IMR-90 (cell line): ENCODE measurements around the gene AMOTL2. TPM values are rescaled to one million over a fixed set of nuclear protein-coding genes. Genes with fewer than 3 reads are reported as not detected.

Source experiments
- ATAC-seq: fragments of 200-7000 bp; cut with Tn5 transposase; 2 replicates; pipeline ENCODE4 v1.9.1; 2020; ENCODE audit warnings: low read depth, mild to moderate bottlenecking, moderate library complexity
- BruUV-seq: library from RNA; stranded (reverse); fragments of 400-500 nt; replicated peaks from 2 replicates; lab custom pipeline; 2021; lab: Mats Ljungman, UMichigan
- CTCF ChIA-PET: fragments of 300-600 bp; formaldehyde crosslinking; extraction: SDS; loops from one replicate; lab custom pipeline; 2021; ENCODE audit warnings: antibody characterized with exemption; lab: Yijun Ruan, JAX
- POLR2A ChIA-PET: fragments of 300-600 bp; sonication (Branson Sonifier 250); formaldehyde crosslinking; loops from one replicate; lab custom pipeline; 2022; ENCODE audit warnings: antibody characterized with exemption; ENCODE audit not compliant: unreplicated experiment; lab: Charles Lee
- DNase-seq: peaks from one replicate; pipeline ENCODE4 v3.0.0; 2013
- H2AFZ ChIP-seq: replicated peaks from 2 replicates; pipeline ENCODE3; 2013; ENCODE audit warnings: low read length, mild to moderate bottlenecking; ENCODE audit not compliant: poor library complexity
- H2AK5ac ChIP-seq: 2 replicates; pipeline ENCODE4 v1.6.1; 2013; ENCODE audit warnings: low read depth, low read length, inconsistent platforms
- H2AK9ac ChIP-seq: replicated peaks from 2 replicates; pipeline ENCODE3; 2013; ENCODE audit warnings: mild to moderate bottlenecking, low read depth, low read length, moderate library complexity; ENCODE audit not compliant: poor library complexity
- H2BK120ac ChIP-seq: 2 replicates; pipeline ENCODE4 v1.6.1; 2013; ENCODE audit warnings: low read depth, low read length, inconsistent platforms
- H2BK15ac ChIP-seq: 3 replicates; pipeline ENCODE4 v1.6.1; 2013; ENCODE audit warnings: low read depth, low read length, inconsistent platforms
- H2BK20ac ChIP-seq: 2 replicates; pipeline ENCODE4 v1.6.1; 2013; ENCODE audit warnings: low read depth, mild to moderate bottlenecking, inconsistent platforms, low read length, moderate library complexity
- H2BK5ac ChIP-seq: 2 replicates; pipeline ENCODE4 v1.6.1; 2013; ENCODE audit warnings: mild to moderate bottlenecking, low read depth, low read length, inconsistent platforms; ENCODE audit not compliant: poor library complexity, severe bottlenecking
- H3K14ac ChIP-seq: replicated peaks from 2 replicates; pipeline ENCODE4 v1.6.1; 2013; ENCODE audit warnings: low read depth, low read length, inconsistent platforms
- H3K18ac ChIP-seq: 2 replicates; pipeline ENCODE4 v1.6.1; 2013; ENCODE audit warnings: low read depth, low read length, control low read depth
- H3K23ac ChIP-seq: 2 replicates; pipeline ENCODE4 v1.6.1; 2013; ENCODE audit warnings: low read depth, low read length, inconsistent platforms
- H3K27ac ChIP-seq: 2 replicates; pipeline ENCODE4 v1.5.1; 2013; ENCODE audit warnings: mild to moderate bottlenecking, control low read depth, low read length; ENCODE audit not compliant: insufficient read depth
- H3K27me3 ChIP-seq: 2 replicates; pipeline ENCODE4 v1.6.1; 2013; ENCODE audit warnings: low read length; ENCODE audit not compliant: control insufficient read depth, insufficient read depth
- H3K36me3 ChIP-seq: 2 replicates; pipeline ENCODE4 v1.6.1; 2013; ENCODE audit warnings: low read length, mixed read lengths; ENCODE audit not compliant: control insufficient read depth, insufficient read depth
- H3K4ac ChIP-seq: 2 replicates; pipeline ENCODE4 v1.6.1; 2013; ENCODE audit warnings: low read depth, low read length, inconsistent platforms
- H3K4me1 ChIP-seq: 2 replicates; pipeline ENCODE4 v1.6.1; 2013; ENCODE audit warnings: low read length, mixed read lengths; ENCODE audit not compliant: control insufficient read depth, insufficient read depth
- H3K4me2 ChIP-seq: 2 replicates; pipeline ENCODE4 v1.6.1; 2013; ENCODE audit warnings: low read depth, mild to moderate bottlenecking, control low read depth, low read length, moderate library complexity
- H3K4me3 ChIP-seq: 2 replicates; pipeline ENCODE4 v1.5.1; 2013; ENCODE audit warnings: low read depth, mild to moderate bottlenecking, control low read depth, low read length, moderate library complexity; ENCODE audit not compliant: insufficient read depth
- H3K56ac ChIP-seq: 2 replicates; pipeline ENCODE4 v1.6.1; 2013; ENCODE audit warnings: low read length, inconsistent platforms; ENCODE audit not compliant: insufficient read depth; ENCODE audit errors: extremely low read depth
- H3K79me1 ChIP-seq, 2 experiments: 2 replicates each; pipeline ENCODE4 v1.6.1; 2013; ENCODE audit warnings: low read length in 2 of 2, inconsistent platforms in 1 of 2, low read depth in 1 of 2
- H3K9ac ChIP-seq: 2 replicates; pipeline ENCODE4 v1.6.1; 2013; ENCODE audit warnings: low read depth, low read length, control low read depth
- H3K9me1 ChIP-seq: 2 replicates; pipeline ENCODE4 v1.6.1; 2013; ENCODE audit warnings: low read length, inconsistent platforms; ENCODE audit not compliant: insufficient read depth
- H3K9me3 ChIP-seq: 2 replicates; pipeline ENCODE4 v1.6.1; 2013; ENCODE audit warnings: low read length; ENCODE audit not compliant: control insufficient read depth, insufficient read depth
- H4K20me1 ChIP-seq: 2 replicates; pipeline ENCODE4 v1.6.1; 2013; ENCODE audit warnings: low read length, inconsistent platforms; ENCODE audit not compliant: insufficient read depth
- H4K5ac ChIP-seq: 2 replicates; pipeline ENCODE4 v1.6.1; 2013; ENCODE audit warnings: mild to moderate bottlenecking, low read depth, low read length, control low read depth
- H4K8ac ChIP-seq, 2 experiments: 2 replicates each; pipeline ENCODE4 v1.6.1; 2013; ENCODE audit warnings: low read depth in 2 of 2, low read length in 2 of 2, control low read depth in 1 of 2, inconsistent platforms in 1 of 2
- H4K91ac ChIP-seq: 2 replicates; pipeline ENCODE4 v1.6.1; 2013; ENCODE audit warnings: low read depth, low read length, inconsistent platforms; ENCODE audit not compliant: insufficient read depth
- CEBPB ChIP-seq: IDR thresholded peaks from 2 replicates; pipeline ENCODE4 v1.6.1; 2012; ENCODE audit warnings: low read depth, low read length, improper control_type of control experiment
- CTCF ChIP-seq: conservative IDR thresholded peaks from 2 replicates; pipeline ENCODE4 v1.5.1; 2012; ENCODE audit warnings: mild to moderate bottlenecking, low read depth, low read length, improper control_type of control experiment
- ELK1 ChIP-seq: fragments of 150-350 bp; IDR thresholded peaks from 2 replicates; pipeline ENCODE4 v1.6.1; 2016; ENCODE audit warnings: low read depth, mild to moderate bottlenecking, low read length, moderate library complexity, borderline replicate concordance
- MAFK ChIP-seq: IDR thresholded peaks from 2 replicates; pipeline ENCODE4 v1.6.1; 2012; ENCODE audit warnings: low read depth, low read length, improper control_type of control experiment
- POLR2A ChIP-seq: IDR thresholded peaks from 2 replicates; pipeline ENCODE4 v1.6.1; 2012; ENCODE audit warnings: mild to moderate bottlenecking, low read depth, low read length
- WGBS, 2 experiments: methylation state at CpG; one replicate each; pipeline versions ENCODE4 v1.1.5 to v1.1.7; 2013; ENCODE audit warnings: missing lambda C conversion rate in 2 of 2; ENCODE audit not compliant: insufficient read length in 1 of 2; ENCODE audit errors: extremely low coverage in 2 of 2; 5-methylcytosine and 5-hydroxymethylcytosine counted together
- dilution Hi-C: fragments of 300-500 bp; cut with HindIII; formaldehyde crosslinking; loops from one replicate; pipeline ENCODE4 v1.14.3; 2018; ENCODE audit warnings: low sequenced_read_pairs; ENCODE audit not compliant: unreplicated experiment
- in situ Hi-C: fragments of 300-500 bp; cut with MboI; formaldehyde crosslinking; loops from 3 replicates; pipeline ENCODE4 v1.14.3; 2019; ENCODE audit warnings: low sequenced_read_pairs, inconsistent platforms, mixed read lengths
- intact Hi-C: fragments of 100-400 bp; cut with micrococcal nuclease; formaldehyde crosslinking; loops from 2 replicates; pipeline ENCODE4 v1.10.0; 2022
- polyA plus RNA-seq, 3 experiments: library from polyadenylated mRNA; depleted of rRNA; stranded (reverse); fragments of >200 nt; gene quantifications; 2 replicates each; pipeline ENCODE4 v1.2.3, GENCODE V29; 2012; ENCODE audit warnings: low replicate concordance in 1 of 3
- total RNA-seq: library from RNA; depleted of rRNA; stranded (reverse); fragments of >200 nt; gene quantifications from 2 replicates; pipeline ENCODE4 v1.2.3, GENCODE V29; 2012

Gene AMOTL2
- total and polyA plus RNA-seq, 2 of the 4 experiments (the other 2 are of a cell fraction), result 162 to 176 TPM

- POLR2A ChIA-PET, result interaction anchor here (0.7 kb wide), 1 partner anchor 104 kb away, joined by 9 read pairs; no protein-coding TSS in a partner anchor
These were observed 6.1 kb downstream of the AMOTL2 start for GRCh38 chr3:134367869-134368750.

More at GRCh38 chr3:134367869-134368750, 6.1 kb downstream of the AMOTL2 start:
- Histone ChIP-seq H3K9me1 (peaks cover 22% of the 10 kb centered on the region), H2AK9ac (no peak overlapping the region), H2BK5ac (peak overlapping the region; percentile 84), H3K14ac (peak overlapping the region; percentile 27; the same call in 1 of the 2 replicates), H3K56ac (0 out of 2 replicates have a peak overlapping the region, but pooled peaks have one; percentile 18), H3K27ac (peak overlapping the region; percentile 34), H2AK5ac (no peak overlapping the region), H2BK120ac (no peak overlapping the region), H4K5ac (no peak overlapping the region), H3K79me1 (peaks cover 9 to 67% of the 10 kb centered on the region in 2 experiments; a peak in 3 of 4 replicates), H3K18ac (no peak overlapping the region), H4K20me1 (peaks cover 97% of the 10 kb centered on the region), H4K91ac (no peak overlapping the region), H4K8ac (peak overlapping the region in 1 of 2 experiments; percentile 29; a peak in 1 of 4 replicates), H3K4me1 (peaks cover 72% of the 10 kb centered on the region), H2AFZ (no peak overlapping the region), H2BK20ac (no peak overlapping the region), H3K9ac (peak overlapping the region; percentile 16), H3K36me3 (peaks cover 88% of the 10 kb centered on the region), H3K9me3 (no peaks in the 10 kb centered on the region), H3K27me3 (no peaks in the 10 kb centered on the region), H3K4me2 (no peak overlapping the region; the same call in 1 of the 2 replicates), H3K23ac (peak overlapping the region; percentile 64; the same call in 1 of the 2 replicates), H3K4ac (peak overlapping the region; percentile 59; the same call in 1 of the 2 replicates), H3K4me3 (no peak overlapping the region), H2BK15ac (no peak overlapping the region)
- TF ChIP-seq ELK1, result no peak
- TF ChIP-seq POLR2A, result peak; percentile 49
- TF ChIP-seq CEBPB, result 0 out of 2 replicates have a peak, but pooled peaks have one; percentile 38
- TF ChIP-seq CTCF, result no peak
- TF ChIP-seq MAFK, result no peak
- dilution Hi-C loops (no loop called here), intact Hi-C loops (no loop called here), in situ Hi-C loops (no loop called here)
- WGBS, 2 experiments, result no CpG with 5 or more reads among the region's 8 CpGs
- DNase-seq (no peak), ATAC-seq (no peak)
- CTCF ChIA-PET, result interaction anchor here (0.6 kb wide), 1 partner anchor 106 kb away, joined by 3 read pairs; no protein-coding TSS in a partner anchor
- BruUV-seq, result no TSS peak
